Heart right ventricle (tissue), 16 donors: ENCODE data around the gene NRXN3. TPM values are rescaled to one million over a fixed set of nuclear protein-coding genes. Genes with fewer than 3 reads are reported as not detected.

Source experiments
- ATAC-seq, 8 donors: fragments of 200-7000 bp; cut with Tn5 transposase; one replicate each; pipeline ENCODE4 v1.9.1; 2020; ENCODE audit warnings: mild to moderate bottlenecking in 8 of 8, moderate library complexity in 8 of 8, moderate number of reproducible peaks in 1 of 8
- DNase-seq, 2 donors: peaks; one replicate each; pipeline ENCODE4 v3.0.0-alpha.2; 2020
- H3K27ac ChIP-seq, 10 donors: fragments of 200-600 bp; sonication (generic) in 2 of 10; one replicate each; pipeline versions ENCODE4 v1.5.0 to v1.8.0; 2020 to 2022; ENCODE audit warnings: mild to moderate bottlenecking in 3 of 10
- H3K27me3 ChIP-seq, 7 donors: fragments of 200-600 bp; one replicate each; pipeline ENCODE4 v1.8.0; 2021 to 2022; ENCODE audit warnings: mild to moderate bottlenecking in 2 of 7
- H3K36me3 ChIP-seq, 9 donors: fragments of 200-600 bp; sonication (generic) in 1 of 9; one replicate each; pipeline versions ENCODE4 v1.5.0 to v1.8.0; 2020 to 2022; ENCODE audit warnings: mild to moderate bottlenecking in 2 of 9
- H3K4me1 ChIP-seq, 9 donors: fragments of 200-600 bp; sonication (generic) in 1 of 9; one replicate each; pipeline versions ENCODE4 v1.5.0 to v1.8.0; 2020 to 2022; ENCODE audit warnings: mild to moderate bottlenecking in 4 of 9
- H3K4me3 ChIP-seq, 10 donors: fragments of 200-600 bp; sonication (generic) in 2 of 10; one replicate each; pipeline versions ENCODE4 v1.5.0 to v1.8.0; 2020 to 2022; ENCODE audit warnings: mild to moderate bottlenecking in 7 of 10, moderate library complexity in 2 of 10
- H3K9me3 ChIP-seq, 11 donors: fragments of 200-600 bp in 10 of 11; sonication (generic) in 2 of 11; one replicate each; pipeline versions ENCODE4 v1.5.0 to v1.8.0; 2013 to 2022; ENCODE audit warnings: mild to moderate bottlenecking in 2 of 11, control low read depth in 1 of 11, moderate library complexity in 1 of 11
- WGBS, 2 donors: extraction: QIAGEN DNeasy Blood & Tissue Kit; methylation state at CpG; one replicate each; pipeline ENCODE4 v1.1.7; 2013; ENCODE audit warnings: inconsistent platforms in 1 of 2; 5-methylcytosine and 5-hydroxymethylcytosine counted together
- intact Hi-C, 10 donors: fragments of 100-400 bp; cut with DNase I; formaldehyde crosslinking; loops; one replicate each; pipeline versions ENCODE4 v1.11.1 to v1.14.2; 2022
- polyA plus RNA-seq, 2 donors: library from polyadenylated mRNA; stranded (reverse); fragments of 200-250 nt; gene quantifications; one replicate each; pipeline ENCODE4 v1.2.3, GENCODE V29; 2013
- total RNA-seq, 10 donors: library from RNA; stranded (reverse); fragmentation: NEBNext Ultra II Directional in 3 of 10; extraction: Animal tissue kit (Norgen Biotek cat#: 25700) in 3 of 10; gene quantifications; one replicate each; pipeline versions ENCODE4 v1.2.1 to v1.2.4, GENCODE V29; 2021 to 2023
- TF ChIP-seq, protein P1 (sequence below), 9 donors: fragments of 200-600 bp; sonication (generic) in 2 of 9; IDR thresholded peaks; one replicate each; pipeline versions ENCODE4 v1.5.0 to v1.8.0; 2021 to 2022; ENCODE audit warnings: antibody characterized with exemption in 9 of 9, mild to moderate bottlenecking in 5 of 9, moderate library complexity in 1 of 9
- donor health status: Arrhythmogenic right ventricular cardiomyopathy.
- donor health status: ischemic (EF 13 %, LVEDD 7.1; RV severe dilation, severe dysfunction).
- donor health status: healthy with polysubstance abuse.
- donor health status: DM: no; HTN: yes; CAD: no.
- donor health status: DM: no; HTN: no; CAD: no.
- donor health status: ischemic (EF 25% LVEDD 6.9; RV normal size, moderate dysfunction).
- donor health status: ischemic (EF 25% LVEDD 5.7; RV mildly dilated, moderate dysfunction).
- donor health status: healthy.
- donor health status: DM: yes; HTN: yes; CAD: no.
- donor health status: Ischemic cardiomyopathy.
- donor health status: ischemic (EF 35%, LVEDD 5.7; RV mildly dilated, moderate dysfunction).
- donor health status: nonischemic (EF 11% LVEDD 7.7; RV severe dilation, severe dysfunction).
- donor health status: DM: yes; HTN: yes; CAD: no.
- donor health status: PGD.
- donor health status: ischemic (EF 29% LVEDD 5.4; RV normal size, mild dysfunction).
- donor health status: nonischemic (EF 23%, LVEDD 6.1; RV moderate dilation, normal function).

The NRXN3 gene
- total and polyA plus RNA-seq, 12 donors, result 0.23 to 1.8 (median 0.87) TPM

DNA sequence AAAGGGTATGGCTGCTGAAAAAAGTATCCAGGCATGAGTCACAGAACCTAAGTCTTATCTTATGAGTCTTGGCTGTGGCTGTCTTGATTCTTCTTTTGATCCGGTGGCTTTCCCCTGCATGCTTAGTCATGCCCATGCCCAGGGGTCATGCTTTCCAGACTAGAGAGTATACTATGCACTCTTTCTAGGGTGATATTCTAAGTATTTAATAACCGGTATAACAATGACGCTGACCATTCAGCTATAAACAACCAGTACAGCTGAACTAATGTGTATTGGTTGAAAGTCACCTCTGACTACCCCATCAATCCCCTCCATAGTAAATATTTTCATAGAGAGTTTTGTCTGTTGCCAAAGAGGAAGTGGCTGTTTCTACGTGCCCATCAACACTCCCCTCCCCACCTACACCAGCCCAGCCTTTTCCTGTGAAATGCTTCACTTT, 34.7 kb upstream of the NRXN3 start:
- H3K9me3 ChIP-seq, result no peaks in the 10 kb centered on the region
- no peaks in the 10 kb centered on the region for H3K4me1 ChIP-seq
- H3K36me3 ChIP-seq, result no peaks in the 10 kb centered on the region
- no peak overlapping the region for H3K4me3 ChIP-seq
- 54 to 74% methylated on average over 4 of the region's 4 CpGs for WGBS, 2 donors
- DNase-seq (no peak), ATAC-seq (no peak)
- intact Hi-C loops, result no loop called here
- peaks cover 0 to 6% (median 0%) of the 10 kb centered on the region in 7 donors for H3K27me3 ChIP-seq
- TF ChIP-seq, protein P1, sequence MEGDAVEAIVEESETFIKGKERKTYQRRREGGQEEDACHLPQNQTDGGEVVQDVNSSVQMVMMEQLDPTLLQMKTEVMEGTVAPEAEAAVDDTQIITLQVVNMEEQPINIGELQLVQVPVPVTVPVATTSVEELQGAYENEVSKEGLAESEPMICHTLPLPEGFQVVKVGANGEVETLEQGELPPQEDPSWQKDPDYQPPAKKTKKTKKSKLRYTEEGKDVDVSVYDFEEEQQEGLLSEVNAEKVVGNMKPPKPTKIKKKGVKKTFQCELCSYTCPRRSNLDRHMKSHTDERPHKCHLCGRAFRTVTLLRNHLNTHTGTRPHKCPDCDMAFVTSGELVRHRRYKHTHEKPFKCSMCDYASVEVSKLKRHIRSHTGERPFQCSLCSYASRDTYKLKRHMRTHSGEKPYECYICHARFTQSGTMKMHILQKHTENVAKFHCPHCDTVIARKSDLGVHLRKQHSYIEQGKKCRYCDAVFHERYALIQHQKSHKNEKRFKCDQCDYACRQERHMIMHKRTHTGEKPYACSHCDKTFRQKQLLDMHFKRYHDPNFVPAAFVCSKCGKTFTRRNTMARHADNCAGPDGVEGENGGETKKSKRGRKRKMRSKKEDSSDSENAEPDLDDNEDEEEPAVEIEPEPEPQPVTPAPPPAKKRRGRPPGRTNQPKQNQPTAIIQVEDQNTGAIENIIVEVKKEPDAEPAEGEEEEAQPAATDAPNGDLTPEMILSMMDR (IDR thresholded peaks at IDR 0.05), result no peak
- H3K27ac ChIP-seq, result no peak overlapping the region

DNA sequence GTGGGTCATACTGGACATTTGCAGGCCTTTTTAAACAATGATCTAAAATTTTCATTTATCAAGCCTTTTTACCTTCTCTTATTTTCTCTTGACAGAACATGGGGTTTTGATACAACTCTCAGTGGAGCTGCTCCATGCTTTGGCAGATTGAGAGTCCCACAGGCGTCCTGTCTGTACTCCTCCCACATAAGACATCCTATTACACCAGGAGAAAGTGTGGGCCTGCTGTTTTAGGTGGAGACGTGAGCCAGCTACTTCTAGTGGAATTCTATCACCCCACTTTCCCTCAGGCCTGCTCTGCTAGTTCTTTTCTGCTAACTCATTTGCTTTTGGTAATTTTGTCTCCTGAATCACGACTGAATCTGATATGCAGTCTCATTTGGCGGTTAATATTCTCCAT, 33.5 kb upstream of the NRXN3 start:
- WGBS, 2 donors, result 61 to 63% methylated on average over 4 of the region's 4 CpGs
- H3K9me3 ChIP-seq, result no peaks in the 10 kb centered on the region
- H3K36me3 ChIP-seq, result no peaks in the 10 kb centered on the region
- TF ChIP-seq, protein P1 (IDR thresholded peaks at IDR 0.05), result no peak
- H3K4me3 ChIP-seq, result no peak overlapping the region
- H3K27ac ChIP-seq, result no peak overlapping the region
- no peaks in the 10 kb centered on the region for H3K4me1 ChIP-seq
- intact Hi-C loops, result no loop called here
- no peak for ATAC-seq
- DNase-seq, result no peak
- H3K27me3 ChIP-seq, result peaks cover 0 to 6% (median 0%) of the 10 kb centered on the region in 7 donors

DNA sequence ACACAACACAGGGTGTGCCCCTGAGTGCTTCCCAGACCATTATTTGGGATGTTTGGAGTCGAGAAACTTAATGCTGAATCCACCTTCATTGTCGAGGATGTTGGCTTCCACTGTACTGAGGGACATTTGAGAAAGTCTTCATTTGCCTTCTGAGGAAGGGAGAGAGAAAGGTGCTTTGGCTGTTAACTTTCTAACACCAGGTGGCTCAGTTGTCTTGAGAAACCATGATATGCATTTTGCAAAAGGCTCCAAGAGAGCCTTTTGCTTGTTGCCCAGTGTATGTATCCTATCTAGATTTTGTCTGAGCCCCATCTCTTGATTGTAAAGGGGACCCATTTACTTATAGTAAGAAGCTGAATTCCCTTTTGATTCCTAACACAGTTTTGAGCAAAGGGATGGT, 28.6 kb upstream of the NRXN3 start:
- Histone ChIP-seq H3K27ac (no peak overlapping the region), H3K36me3 (no peaks in the 10 kb centered on the region), H3K4me1 (no peaks in the 10 kb centered on the region), H3K9me3 (no peaks in the 10 kb centered on the region), H3K27me3 (peaks cover 0 to 22% (median 0%) of the 10 kb centered on the region in 7 donors), H3K4me3 (no peak overlapping the region)
- intact Hi-C loops, result no loop called here
- no peak for ATAC-seq
- TF ChIP-seq, protein P1 (IDR thresholded peaks at IDR 0.05), result no peak
- 69 to 72% methylated on average over 2 of the region's 2 CpGs for WGBS, 2 donors
- DNase-seq, result no peak

DNA sequence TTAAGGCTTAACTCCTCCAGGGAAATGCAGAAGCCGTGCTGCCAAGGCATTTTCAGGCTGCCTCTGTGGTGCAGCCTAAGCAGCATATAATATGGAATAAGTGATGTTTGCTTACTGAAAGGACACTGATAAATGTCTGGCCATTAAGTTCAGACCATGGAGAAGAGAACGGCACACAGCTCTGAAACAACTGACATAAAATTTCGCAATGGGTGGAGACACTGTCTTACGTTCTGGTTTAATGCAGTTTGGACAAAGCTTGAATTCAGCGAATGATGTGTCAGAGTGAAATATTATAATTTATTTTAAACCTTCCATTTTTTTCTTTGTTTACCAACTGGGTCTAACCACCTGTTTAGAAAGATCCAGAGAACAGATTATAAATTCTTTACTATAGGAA, 27.2 kb upstream of the NRXN3 start:
- Histone ChIP-seq H3K4me1 (no peaks in the 10 kb centered on the region), H3K9me3 (no peaks in the 10 kb centered on the region), H3K36me3 (no peaks in the 10 kb centered on the region), H3K4me3 (no peak overlapping the region), H3K27me3 (peaks cover 0 to 24% (median 5%) of the 10 kb centered on the region in 7 donors), H3K27ac (no peak overlapping the region)
- TF ChIP-seq, protein P1 (IDR thresholded peaks at IDR 0.05), result no peak
- ATAC-seq (no peak), DNase-seq (no peak)
- 78 to 85% methylated on average over 5 of the region's 5 CpGs for WGBS, 2 donors
- intact Hi-C loops, result no loop called here
